Epithelial cell of esophagus (primary cell): Measurements from ENCODE around the gene ASXL2.

Experiments
- DNase-seq: peaks from one replicate; pipeline ENCODE4 v3.0.0; 2010; ENCODE audit warnings: low read depth
- H3K4me3 ChIP-seq: 2 replicates; pipeline ENCODE4 v1.5.1; 2011; ENCODE audit warnings: mild to moderate bottlenecking, low read length, control low read depth
- TF ChIP-seq, protein P1 (sequence below): IDR thresholded peaks from 2 replicates; pipeline ENCODE4 v1.5.1; 2011; ENCODE audit warnings: low read depth, mild to moderate bottlenecking, low read length, control low read depth, inconsistent platforms; ENCODE audit not compliant: insufficient read depth; ENCODE audit errors: missing control alignments

Gene ASXL2

DNA sequence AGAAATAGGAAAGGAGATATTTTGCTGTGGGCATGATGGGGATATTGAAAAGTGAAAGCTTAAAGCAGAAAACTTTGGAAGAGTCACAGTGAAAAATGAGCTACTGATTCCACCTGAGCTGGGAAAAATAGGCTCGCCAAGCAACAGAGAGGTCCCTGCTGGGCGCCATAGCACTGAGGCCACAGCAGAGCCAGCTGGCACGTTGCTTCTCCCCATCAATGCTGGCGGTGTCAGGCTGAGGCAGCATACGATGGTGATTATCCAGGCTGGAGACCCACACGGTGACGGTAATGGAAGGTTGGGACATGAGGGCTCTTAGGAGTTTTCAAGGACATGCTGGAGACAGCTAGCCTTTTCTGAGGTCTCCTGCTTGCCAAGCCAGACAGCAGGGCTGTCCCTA lies 179.1 kb downstream of the ASXL2 start:
- TF ChIP-seq, protein P1, sequence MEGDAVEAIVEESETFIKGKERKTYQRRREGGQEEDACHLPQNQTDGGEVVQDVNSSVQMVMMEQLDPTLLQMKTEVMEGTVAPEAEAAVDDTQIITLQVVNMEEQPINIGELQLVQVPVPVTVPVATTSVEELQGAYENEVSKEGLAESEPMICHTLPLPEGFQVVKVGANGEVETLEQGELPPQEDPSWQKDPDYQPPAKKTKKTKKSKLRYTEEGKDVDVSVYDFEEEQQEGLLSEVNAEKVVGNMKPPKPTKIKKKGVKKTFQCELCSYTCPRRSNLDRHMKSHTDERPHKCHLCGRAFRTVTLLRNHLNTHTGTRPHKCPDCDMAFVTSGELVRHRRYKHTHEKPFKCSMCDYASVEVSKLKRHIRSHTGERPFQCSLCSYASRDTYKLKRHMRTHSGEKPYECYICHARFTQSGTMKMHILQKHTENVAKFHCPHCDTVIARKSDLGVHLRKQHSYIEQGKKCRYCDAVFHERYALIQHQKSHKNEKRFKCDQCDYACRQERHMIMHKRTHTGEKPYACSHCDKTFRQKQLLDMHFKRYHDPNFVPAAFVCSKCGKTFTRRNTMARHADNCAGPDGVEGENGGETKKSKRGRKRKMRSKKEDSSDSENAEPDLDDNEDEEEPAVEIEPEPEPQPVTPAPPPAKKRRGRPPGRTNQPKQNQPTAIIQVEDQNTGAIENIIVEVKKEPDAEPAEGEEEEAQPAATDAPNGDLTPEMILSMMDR: no peak
- no peak overlapping the region for H3K4me3 ChIP-seq
- DNase-seq: no peak

GRCh38 chr2:25698752-25699151 lies 179.5 kb downstream of the ASXL2 start:
- H3K4me3 ChIP-seq: no peak overlapping the region
- peak; percentile 77 for DNase-seq
- TF ChIP-seq, protein P1: no peak

DNA sequence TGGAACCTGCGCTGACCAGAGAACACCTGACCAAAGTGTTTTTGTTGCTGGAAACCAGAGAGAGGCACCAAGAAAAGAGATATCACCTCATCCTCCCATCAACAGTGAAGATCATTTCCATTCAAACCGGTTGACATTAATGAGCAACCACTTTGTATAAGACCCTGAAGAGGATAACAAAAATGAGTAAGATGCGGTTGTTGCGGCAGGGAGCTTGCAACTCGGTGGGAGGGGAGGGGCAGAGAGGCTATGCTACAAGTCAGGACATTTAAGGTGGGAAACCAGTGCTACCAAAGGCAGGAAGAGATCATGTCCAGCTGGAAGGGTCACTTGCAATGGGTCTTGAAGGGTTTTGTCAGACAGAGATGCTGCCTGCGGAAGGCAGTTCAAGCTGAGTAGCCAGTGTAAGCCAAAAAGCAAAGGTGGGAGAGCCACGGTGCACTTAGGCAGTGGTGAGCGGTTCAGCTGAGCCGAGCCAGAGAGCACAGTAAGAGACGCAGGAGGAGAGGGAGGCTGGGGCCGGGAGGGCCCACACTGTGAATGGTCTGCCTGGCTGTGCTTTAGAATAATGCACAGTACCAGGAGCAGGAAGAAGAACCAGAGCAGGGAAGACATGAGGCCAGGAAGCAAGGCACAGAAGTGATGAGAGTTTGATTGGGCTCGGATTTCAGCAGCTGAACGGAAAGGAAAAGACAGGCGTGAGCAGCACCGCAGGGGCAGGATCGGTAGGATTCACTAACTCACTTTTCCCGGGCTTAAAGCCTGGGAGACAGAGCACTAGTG lies 180.5 kb downstream of the ASXL2 start:
- TF ChIP-seq, protein P1: no peak
- no peak for DNase-seq
- H3K4me3 ChIP-seq: no peak overlapping the region

- DNase-seq: no peak
- TF ChIP-seq, protein P1: no peak
- no peak overlapping the region for H3K4me3 ChIP-seq
Observed at GRCh38 chr2:25692737-25693445, 185.4 kb downstream of the ASXL2 start.

DNA sequence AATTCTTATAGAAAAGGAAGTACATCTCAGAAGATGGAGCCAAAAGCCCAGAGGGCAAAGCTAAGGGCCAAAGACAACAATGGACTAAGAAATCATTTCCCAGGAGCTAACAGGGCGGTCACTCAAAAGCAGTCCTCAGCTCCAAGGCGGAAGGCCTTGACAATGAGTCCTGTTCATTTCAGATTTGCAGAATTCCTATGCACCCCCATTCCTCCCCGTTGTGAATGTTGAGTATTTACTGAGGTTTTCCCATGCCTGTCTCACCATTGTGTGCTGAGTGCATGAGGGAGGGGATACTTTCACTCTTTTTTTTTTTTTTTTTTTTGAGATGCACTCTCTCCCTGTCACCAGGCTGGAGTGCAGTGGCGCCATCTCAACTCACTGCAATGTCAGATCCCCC lies 186.1 kb downstream of the ASXL2 start:
- no peak overlapping the region for H3K4me3 ChIP-seq
- peak; percentile 43 for DNase-seq
- TF ChIP-seq, protein P1: no peak

DNA sequence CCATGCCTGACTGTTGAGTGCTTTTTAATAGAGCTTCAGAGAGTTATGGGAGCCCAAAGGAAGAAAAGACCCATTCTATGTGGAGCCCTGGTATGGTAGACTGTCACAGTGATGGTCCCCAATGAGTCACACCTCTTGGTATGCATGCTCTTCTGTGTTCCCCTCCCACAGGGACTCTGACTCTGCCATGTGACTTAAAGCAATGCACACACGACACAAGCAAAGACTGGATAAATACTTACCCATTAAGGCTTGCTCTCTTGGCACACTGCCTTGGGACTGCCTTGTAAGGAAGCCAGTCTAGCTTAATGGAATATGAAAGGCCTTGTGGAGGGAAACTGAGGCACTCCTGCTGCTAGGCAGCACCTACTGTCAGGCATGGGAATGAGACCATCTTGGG lies 188.2 kb downstream of the ASXL2 start:
- H3K4me3 ChIP-seq: no peak overlapping the region
- TF ChIP-seq, protein P1: no peak
- DNase-seq: no peak

- no peak for DNase-seq
- TF ChIP-seq, protein P1: no peak
- no peak overlapping the region for H3K4me3 ChIP-seq
Observed at GRCh38 chr2:25688236-25688635, 190.1 kb downstream of the ASXL2 start.
